ENCODE data around the gene PINK1. TPM values are rescaled to one million over a fixed set of nuclear protein-coding genes. Genes with fewer than 3 reads are reported as not detected.

PINK1 gene
- total RNA-seq, 1 experiment from 2014 or later, result 7.2 TPM

DNA sequence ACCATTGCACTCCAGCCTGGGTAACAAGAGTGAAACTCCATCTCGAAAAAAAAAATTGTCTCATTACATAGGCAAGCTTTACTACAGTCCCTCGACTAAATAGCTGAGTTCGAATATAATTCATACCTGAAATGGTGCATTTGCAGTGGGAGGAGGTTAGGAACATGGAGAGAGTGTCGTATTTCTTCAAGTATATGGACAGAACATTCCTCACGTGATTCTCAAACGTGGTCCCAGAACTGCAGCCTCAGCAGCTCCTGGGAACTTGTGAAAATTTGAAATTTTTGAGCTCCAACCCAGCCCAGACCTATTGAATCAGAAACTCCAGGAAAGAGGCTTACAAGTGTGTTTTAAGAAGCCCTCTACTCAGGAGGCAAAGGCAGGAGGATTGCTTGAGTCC, 37.2 kb upstream of the PINK1 start:
- CTCF ChIA-PET, result no interaction called here

DNA sequence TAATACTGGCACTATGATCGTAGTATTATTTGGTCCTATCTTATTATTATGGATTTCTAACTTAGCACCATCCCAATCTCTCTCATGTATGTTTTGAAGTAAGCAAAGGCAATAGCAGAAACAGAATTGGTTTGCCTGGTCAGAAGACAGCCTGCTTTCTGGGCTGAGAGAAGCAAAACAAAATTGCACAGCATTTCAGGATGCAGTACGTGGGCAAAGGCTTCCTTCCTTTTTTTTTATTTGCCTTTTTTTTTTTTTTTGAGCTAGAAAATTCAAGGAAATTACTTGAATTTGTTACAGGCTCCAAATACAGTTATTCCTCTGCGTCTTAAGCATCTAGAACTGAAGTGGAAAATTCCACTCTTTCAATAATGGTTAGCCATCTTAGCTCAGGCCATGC, 35.6 kb upstream of the PINK1 start:
- no peak overlapping the region for H3K4me3 ChIP-seq (ENCODE audit: low read depth, low read length, poor library complexity, severe bottlenecking)
- H3K9me3 ChIP-seq (ENCODE audit: low read depth, low read length, poor library complexity, severe bottlenecking), result no peaks in the 10 kb centered on the region
- intact Hi-C loops (cut with micrococcal nuclease; ENCODE audit: unreplicated experiment), result no loop called here
- no peaks in the 10 kb centered on the region for H3K27me3 ChIP-seq (replicated peaks; ENCODE audit: insufficient read depth, low read depth, low read length, poor library complexity)
- H3K36me3 ChIP-seq (ENCODE audit: insufficient read depth, low read length, poor library complexity, severe bottlenecking), result no peaks in the 10 kb centered on the region
- no peak for DNase-seq (ENCODE audit: low spot score)
- ChIA-PET CTCF (no interaction called here), POLR2A (ENCODE audit: low non-redundant PET) (no interaction called here)
- no peak overlapping the region for H3K27ac ChIP-seq (ENCODE audit: low read depth, low read length, poor library complexity, severe bottlenecking)
- BruUV-seq (replicated peaks), result no TSS peak
- no peak for TF ChIP-seq EZH2 (IDR thresholded peaks at IDR 0.05; ENCODE audit: borderline replicate concordance, low read depth, low read length, poor library complexity, severe bottlenecking)
- TF ChIP-seq, protein P1, sequence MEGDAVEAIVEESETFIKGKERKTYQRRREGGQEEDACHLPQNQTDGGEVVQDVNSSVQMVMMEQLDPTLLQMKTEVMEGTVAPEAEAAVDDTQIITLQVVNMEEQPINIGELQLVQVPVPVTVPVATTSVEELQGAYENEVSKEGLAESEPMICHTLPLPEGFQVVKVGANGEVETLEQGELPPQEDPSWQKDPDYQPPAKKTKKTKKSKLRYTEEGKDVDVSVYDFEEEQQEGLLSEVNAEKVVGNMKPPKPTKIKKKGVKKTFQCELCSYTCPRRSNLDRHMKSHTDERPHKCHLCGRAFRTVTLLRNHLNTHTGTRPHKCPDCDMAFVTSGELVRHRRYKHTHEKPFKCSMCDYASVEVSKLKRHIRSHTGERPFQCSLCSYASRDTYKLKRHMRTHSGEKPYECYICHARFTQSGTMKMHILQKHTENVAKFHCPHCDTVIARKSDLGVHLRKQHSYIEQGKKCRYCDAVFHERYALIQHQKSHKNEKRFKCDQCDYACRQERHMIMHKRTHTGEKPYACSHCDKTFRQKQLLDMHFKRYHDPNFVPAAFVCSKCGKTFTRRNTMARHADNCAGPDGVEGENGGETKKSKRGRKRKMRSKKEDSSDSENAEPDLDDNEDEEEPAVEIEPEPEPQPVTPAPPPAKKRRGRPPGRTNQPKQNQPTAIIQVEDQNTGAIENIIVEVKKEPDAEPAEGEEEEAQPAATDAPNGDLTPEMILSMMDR (conservative IDR thresholded peaks at IDR 0.05; ENCODE audit: low read depth, low read length), result no peak
- H3K4me1 ChIP-seq (ENCODE audit: insufficient read depth, low read length, poor library complexity, severe bottlenecking), result no peaks in the 10 kb centered on the region

More for the DNA sequence above, 37.2 kb upstream of the PINK1 start:
- TF ChIP-seq, protein P1 (conservative IDR thresholded peaks at IDR 0.05; ENCODE audit: low read depth, low read length), result no peak
- TF ChIP-seq EZH2 (IDR thresholded peaks at IDR 0.05; ENCODE audit: borderline replicate concordance, low read depth, low read length, poor library complexity, severe bottlenecking), result no peak
- BruUV-seq (replicated peaks), result no TSS peak
- H3K36me3 ChIP-seq (ENCODE audit: insufficient read depth, low read length, poor library complexity, severe bottlenecking), result no peaks in the 10 kb centered on the region
- no peak overlapping the region for H3K27ac ChIP-seq (ENCODE audit: low read depth, low read length, poor library complexity, severe bottlenecking)
- H3K27me3 ChIP-seq (replicated peaks; ENCODE audit: insufficient read depth, low read depth, low read length, poor library complexity), result no peaks in the 10 kb centered on the region
- H3K4me1 ChIP-seq (ENCODE audit: insufficient read depth, low read length, poor library complexity, severe bottlenecking), result no peaks in the 10 kb centered on the region
- POLR2A ChIA-PET (ENCODE audit: low non-redundant PET), result no interaction called here
- no peaks in the 10 kb centered on the region for H3K9me3 ChIP-seq (ENCODE audit: low read depth, low read length, poor library complexity, severe bottlenecking)
- H3K4me3 ChIP-seq (ENCODE audit: low read depth, low read length, poor library complexity, severe bottlenecking), result no peak overlapping the region
- intact Hi-C loops (cut with micrococcal nuclease; ENCODE audit: unreplicated experiment), result no loop called here
- DNase-seq (ENCODE audit: low spot score), result no peak

DNA sequence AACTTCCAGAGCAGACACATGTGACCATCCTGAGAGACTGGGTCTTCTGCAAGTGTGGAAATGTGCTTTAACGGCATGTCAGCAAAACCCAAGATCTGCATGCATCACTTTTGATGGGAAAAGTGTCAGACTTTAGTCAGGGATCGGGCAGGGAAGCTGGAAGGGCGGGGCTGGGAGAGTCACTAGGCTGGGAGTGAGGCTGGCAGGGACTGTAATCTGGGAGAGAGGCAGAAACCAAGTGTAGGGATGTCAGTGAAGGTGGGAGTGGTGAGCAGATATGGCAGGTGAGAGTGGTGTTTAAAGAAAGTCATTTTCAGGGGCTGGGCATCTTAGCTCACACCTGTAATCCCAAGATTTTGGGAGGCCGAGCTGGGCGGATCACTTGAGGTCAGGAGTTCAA, 33.1 kb upstream of the PINK1 start:
- DNase-seq (ENCODE audit: low spot score), result no peak
- no peak for TF ChIP-seq EZH2 (IDR thresholded peaks at IDR 0.05; ENCODE audit: borderline replicate concordance, low read depth, low read length, poor library complexity, severe bottlenecking)
- TF ChIP-seq, protein P1 (conservative IDR thresholded peaks at IDR 0.05; ENCODE audit: low read depth, low read length), result no peak

More for the DNA sequence above, 33.1 kb upstream of the PINK1 start:
- no TSS peak for BruUV-seq (replicated peaks)
- CTCF ChIA-PET, result no interaction called here
- H3K9me3 ChIP-seq (ENCODE audit: low read depth, low read length, poor library complexity, severe bottlenecking), result no peaks in the 10 kb centered on the region
- no peak overlapping the region for H3K4me3 ChIP-seq (ENCODE audit: low read depth, low read length, poor library complexity, severe bottlenecking)
- intact Hi-C loops (cut with micrococcal nuclease; ENCODE audit: unreplicated experiment), result no loop called here
- no peaks in the 10 kb centered on the region for H3K4me1 ChIP-seq (ENCODE audit: insufficient read depth, low read length, poor library complexity, severe bottlenecking)
- H3K27ac ChIP-seq (ENCODE audit: low read depth, low read length, poor library complexity, severe bottlenecking), result no peak overlapping the region
- H3K36me3 ChIP-seq (ENCODE audit: insufficient read depth, low read length, poor library complexity, severe bottlenecking), result no peaks in the 10 kb centered on the region
- H3K27me3 ChIP-seq (replicated peaks; ENCODE audit: insufficient read depth, low read depth, low read length, poor library complexity), result no peaks in the 10 kb centered on the region
- POLR2A ChIA-PET (ENCODE audit: low non-redundant PET), result no interaction called here
